ENCODE measurements around the gene FGD2.

- peak; percentile 89 for TF ChIP-seq CTCF (conservative IDR thresholded peaks at IDR 0.05; ENCODE audit: low read length)
- TF ChIP-seq EZH2phosphoT487 (IDR thresholded peaks at IDR 0.05; ENCODE audit: borderline replicate concordance) = no peak
Observed at GRCh38 chr6:37051138-37052026, 45.9 kb downstream of the FGD2 start.

All from Loucy (cell line).